GM12872 (cell line): Measurements from ENCODE around the gene HJURP.

Experiments
- CTCF ChIP-seq: IDR thresholded peaks from 3 replicates; pipeline ENCODE4 v1.5.1; 2011; ENCODE audit warnings: low read depth, mild to moderate bottlenecking, low read length, moderate library complexity; ENCODE audit not compliant: insufficient read depth

HJURP gene

DNA sequence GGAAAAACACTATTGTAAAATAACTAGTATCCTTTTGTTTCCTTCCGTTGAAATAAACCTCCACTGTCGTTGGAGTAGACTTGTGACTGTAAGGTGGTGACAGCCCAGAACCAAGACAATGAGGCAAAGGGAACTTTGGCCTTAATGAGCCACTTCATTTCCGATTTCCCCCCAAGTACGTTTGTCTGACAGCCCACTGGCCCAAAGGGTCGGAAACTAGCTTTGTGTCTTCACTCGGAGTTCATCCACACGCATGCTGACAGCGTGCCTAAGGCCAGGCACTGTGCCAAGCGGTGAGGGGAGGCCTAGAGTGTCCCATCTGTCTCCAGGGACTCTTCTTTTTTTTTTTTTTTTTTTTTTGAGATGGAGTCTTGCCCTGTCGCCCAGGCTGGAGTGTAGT, 21.0 kb downstream of the HJURP start:
- TF ChIP-seq CTCF = no peak

- peak; percentile 27; the same call in 2 of the 3 replicates for TF ChIP-seq CTCF
These were observed 21.4 kb downstream of the HJURP start for GRCh38 chr2:233832869-233833311.

- no peak for TF ChIP-seq CTCF
These were observed 21.9 kb downstream of the HJURP start for GRCh38 chr2:233832414-233832813.

DNA sequence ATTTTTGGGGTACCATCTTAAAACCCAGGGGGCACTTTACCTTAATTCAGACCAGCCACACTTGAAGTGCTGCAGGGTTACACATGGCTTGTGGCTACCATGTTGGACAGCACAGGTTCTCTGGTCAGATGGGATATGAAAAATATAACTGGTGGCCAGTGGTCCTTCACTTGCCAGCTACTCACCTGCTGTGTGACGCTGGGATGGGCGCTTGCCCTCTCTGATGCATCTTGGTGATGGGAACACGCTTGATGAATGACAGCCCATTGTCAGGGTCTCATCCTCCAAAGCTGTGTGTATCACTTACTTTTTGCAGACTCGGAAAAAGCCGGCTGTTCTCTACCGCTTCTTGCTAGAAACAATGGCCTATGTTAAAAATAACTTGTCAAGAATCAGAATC, 22.5 kb downstream of the HJURP start:
- TF ChIP-seq CTCF = no peak

DNA sequence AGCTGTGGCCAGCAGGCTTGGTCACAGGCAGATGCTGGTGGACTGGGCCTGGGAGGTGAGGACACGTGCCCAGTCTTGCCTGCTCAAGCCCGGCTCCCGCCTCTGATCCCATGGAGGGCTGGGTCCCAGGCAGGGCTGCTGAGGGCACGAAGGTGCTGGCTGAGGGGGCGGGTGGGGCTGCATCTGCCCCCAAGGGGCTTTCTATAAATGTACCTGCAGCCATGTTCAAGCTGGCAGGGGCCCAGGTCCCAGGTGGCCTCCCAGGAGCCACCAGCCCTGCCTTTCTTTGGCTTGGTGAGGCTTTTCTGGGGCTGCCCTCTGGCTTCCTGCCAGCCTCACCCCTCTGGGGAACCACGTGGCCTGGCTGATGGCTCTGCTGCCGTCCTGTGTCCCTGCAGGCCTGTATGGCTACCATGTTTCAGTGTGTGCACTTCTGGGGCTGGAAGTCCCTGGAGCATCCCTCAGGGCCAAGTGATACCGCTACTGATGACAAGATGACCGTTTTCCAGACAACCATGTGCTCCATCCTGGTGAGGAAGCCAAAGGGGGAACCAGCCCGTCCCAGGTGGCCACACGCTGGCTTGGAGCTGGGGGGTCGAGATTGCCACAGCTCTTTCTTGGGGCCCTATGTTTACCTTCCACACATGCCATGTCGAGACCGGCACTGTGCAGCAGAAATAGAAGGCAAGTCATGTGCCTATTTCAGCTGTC, 23.2 kb downstream of the HJURP start:
- TF ChIP-seq CTCF = no peak

DNA sequence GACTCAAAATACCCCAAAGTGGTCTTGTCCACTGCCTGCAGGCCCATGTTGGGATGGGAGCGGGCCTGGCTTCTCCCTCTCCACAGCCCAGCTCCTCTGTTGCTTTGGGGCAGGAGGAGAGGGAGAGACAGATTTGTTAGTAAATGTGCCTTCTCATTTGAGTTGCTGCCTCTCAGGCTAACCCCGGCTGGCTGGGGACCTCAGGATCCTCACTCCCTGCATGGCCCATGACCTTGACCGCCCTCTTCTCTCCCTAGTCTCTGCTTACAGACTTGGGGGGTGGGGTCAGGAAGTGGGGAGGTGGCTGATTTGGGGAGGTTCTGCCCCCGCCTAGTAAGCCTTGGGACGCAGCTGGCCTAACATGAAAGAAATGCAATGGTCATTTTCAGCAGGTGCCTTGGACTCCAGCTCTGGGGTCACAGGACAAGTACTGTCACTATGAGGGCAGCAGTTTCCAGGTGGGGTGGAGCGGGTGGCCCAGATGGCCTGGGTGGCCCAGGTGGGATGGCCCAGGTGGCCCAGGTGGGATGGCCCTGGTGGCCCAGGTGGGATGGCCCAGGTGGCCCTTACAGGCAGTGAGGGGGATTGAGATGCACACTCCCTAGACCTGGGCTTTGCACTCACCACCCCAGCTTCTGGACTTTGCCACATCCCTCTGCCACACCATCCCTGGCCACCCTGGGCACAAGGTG, 24.1 kb downstream of the HJURP start:
- TF ChIP-seq CTCF = no peak

DNA sequence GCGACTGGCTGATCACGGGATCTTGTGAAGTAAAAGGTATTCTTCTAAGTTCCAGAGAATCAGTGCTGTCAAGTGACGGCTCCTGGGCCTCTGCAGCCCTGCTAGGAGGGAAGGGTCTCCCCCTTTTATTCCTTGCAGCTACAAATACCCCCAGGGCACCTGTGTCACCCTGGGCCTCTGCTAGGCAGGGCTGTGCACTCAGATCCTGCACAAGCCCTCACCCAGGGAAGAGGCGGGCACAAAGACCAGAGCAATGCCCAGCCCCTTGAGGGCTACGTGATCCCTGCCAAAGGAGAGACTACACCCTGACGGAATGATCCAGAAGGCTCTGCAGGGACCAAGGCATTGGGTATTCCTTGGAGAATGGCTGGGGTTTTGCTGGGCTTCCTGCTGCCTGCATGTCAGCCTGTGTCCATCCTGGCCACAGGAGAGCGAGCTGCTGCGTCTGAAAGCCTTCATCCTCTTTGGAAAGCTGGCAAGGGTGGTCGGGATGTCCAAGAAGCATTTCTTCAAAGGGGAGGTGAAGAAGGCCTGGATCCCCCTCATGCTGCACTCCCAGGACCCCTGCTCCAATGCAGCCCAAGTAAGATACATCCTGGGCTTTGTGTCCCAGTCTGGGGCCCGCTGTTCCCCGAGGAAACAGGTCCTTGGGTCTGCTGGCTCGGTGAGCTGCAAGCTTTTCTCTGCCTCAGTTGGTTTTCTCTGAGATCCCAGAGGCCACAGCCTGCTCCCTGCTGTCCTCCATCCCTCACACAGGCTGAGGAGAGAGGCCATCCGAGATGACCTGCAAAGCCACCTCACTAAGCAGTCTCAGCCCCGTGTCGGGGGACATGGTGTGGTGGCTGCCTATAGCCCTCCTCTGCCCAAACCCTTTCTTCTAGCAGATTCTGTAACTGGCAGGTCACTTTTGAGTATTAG, 24.9 kb downstream of the HJURP start:
- TF ChIP-seq CTCF = no peak
